ENCODE results near the gene RHAG. TPM values are rescaled to one million over a fixed set of nuclear protein-coding genes. Genes with fewer than 3 reads are reported as not detected.

The RHAG gene
- total and polyA plus RNA-seq, 2 experiments from 2014 or later, result not detected

- Mint-ChIP-seq H3K4me1 (peaks cover 2% of the 10 kb centered on the region; the same call in 1 of the 3 replicates), H3K27ac (no peak overlapping the region), H3K27me3 (ENCODE audit: insufficient read depth, low read depth, poor library complexity) (no peaks in the 10 kb centered on the region), H3K9me3 (no peaks in the 10 kb centered on the region), H3K4me3 (no peak overlapping the region), H3K36me3 (ENCODE audit: low read depth) (no peaks in the 10 kb centered on the region)
- Histone ChIP-seq H4K20me1 (replicated peaks; ENCODE audit: insufficient read depth) (no peaks in the 10 kb centered on the region), H3K4me3 (no peak overlapping the region), H2AFZ (no peak overlapping the region), H3K9me2 (ENCODE audit: insufficient read depth) (no peaks in the 10 kb centered on the region), H3F3A (replicated peaks; ENCODE audit: low read depth) (no peaks in the 10 kb centered on the region), H3K36me3 (ENCODE audit: insufficient read depth) (no peaks in the 10 kb centered on the region), H3K4me1 (ENCODE audit: insufficient read depth) (no peaks in the 10 kb centered on the region), H3K27ac (ENCODE audit: low read depth) (no peak overlapping the region), H3K4me2 (no peak overlapping the region), H3K27me3 (ENCODE audit: insufficient read depth) (no peaks in the 10 kb centered on the region), H3K79me2 (replicated peaks; ENCODE audit: insufficient read depth) (no peaks in the 10 kb centered on the region)
- no peak for TF ChIP-seq ETS1 (IDR thresholded peaks at IDR 0.05)
- TF ChIP-seq CREB1 (CRISPR knock-in tag; IDR thresholded peaks at IDR 0.05; ENCODE audit: low read depth), result no peak
- TF ChIP-seq JUNB (IDR thresholded peaks at IDR 0.05; ENCODE audit: unreplicated experiment), result no peak
- no peak for TF ChIP-seq STAT1 (IDR thresholded peaks at IDR 0.05; ENCODE audit: unreplicated experiment)
- TF ChIP-seq REST (IDR thresholded peaks at IDR 0.05; ENCODE audit: unreplicated experiment), result no peak
- TF ChIP-seq ZNF462 (CRISPR knock-in tag; IDR thresholded peaks at IDR 0.05), result no peak
- TF ChIP-seq POLR2AphosphoS5 (IDR thresholded peaks at IDR 0.05; ENCODE audit: low read depth), result no peak
- TF ChIP-seq NANOG (IDR thresholded peaks at IDR 0.05; ENCODE audit: borderline replicate concordance), result no peak
- TF ChIP-seq ZNF114 (CRISPR knock-in tag; IDR thresholded peaks at IDR 0.05), result no peak
- no peak for TF ChIP-seq CTCF (conservative IDR thresholded peaks at IDR 0.05; ENCODE audit: low read depth in 2 of 2)
- no peak for TF ChIP-seq ZNF331 (CRISPR knock-in tag; IDR thresholded peaks at IDR 0.05; ENCODE audit: low read depth)
- TF ChIP-seq EZH2 (IDR thresholded peaks at IDR 0.05; ENCODE audit: low read depth, unreplicated experiment), result no peak
- no peak for TF ChIP-seq EZH2phosphoT487 (IDR thresholded peaks at IDR 0.05; ENCODE audit: unreplicated experiment)
- DNase-seq (ENCODE audit: low spot score) (no peak), ATAC-seq (no peak)
These were observed 10.8 kb upstream of the RHAG start for GRCh38 chr6:49647476-49647875.

Data from GM23338 (cell line).